ENCODE measurements around the gene MARVELD3. TPM values are rescaled to one million over a fixed set of nuclear protein-coding genes. Genes with fewer than 3 reads are reported as not detected.
A peak's percentile ranks its signal among the peaks of the same experiment; 100 is the strongest.
"Not testable (repeated sequence)": the region's sequence is repeated elsewhere in the genome, so short reads cannot be mapped to it uniquely, and the experiment has no call there.

Gene MARVELD3
- total RNA-seq, 2 donors from 2014 or later, result 11.4 to 20.0 TPM

DNA sequence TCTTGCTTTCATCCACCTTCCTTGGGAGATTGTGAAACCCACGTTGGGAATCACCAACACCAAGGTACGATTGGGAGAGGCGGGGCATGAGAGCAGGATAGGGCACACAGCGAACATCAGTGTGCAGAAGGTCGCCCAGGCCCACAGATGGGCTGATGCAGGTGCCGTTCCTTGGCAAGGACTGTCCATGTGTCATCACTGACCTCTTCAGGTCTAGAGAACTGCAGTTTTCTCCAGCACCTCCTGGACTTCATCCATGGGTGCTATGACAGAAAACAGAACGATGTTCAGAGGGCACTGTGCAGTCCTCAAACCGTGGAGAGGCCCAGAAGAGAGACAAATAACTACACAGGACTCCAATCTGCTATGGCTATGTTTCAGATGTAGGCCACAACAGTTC is 25.2 kb upstream of the MARVELD3 start:
- 79% methylated on average over 8 of the region's 8 CpGs for WGBS

DNA sequence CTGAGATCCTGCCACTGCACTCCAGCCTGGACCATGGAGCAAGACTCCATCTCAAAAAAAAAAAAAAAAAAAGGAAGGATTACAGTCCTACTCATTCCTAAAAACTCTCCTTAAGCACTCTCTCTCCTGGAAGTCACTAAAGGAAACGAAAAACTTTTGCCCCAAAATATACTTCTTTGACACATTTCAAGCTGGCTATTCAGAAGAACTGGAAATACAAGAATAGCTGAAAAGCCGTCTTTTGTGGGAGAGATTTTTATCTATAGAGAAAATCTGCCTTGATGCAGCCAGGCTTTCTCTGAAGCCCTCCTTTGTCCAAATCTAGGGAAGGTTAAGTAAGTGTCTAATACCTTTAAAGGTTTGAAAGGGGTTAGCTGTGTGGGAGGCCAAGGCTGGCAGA is 16.9 kb upstream of the MARVELD3 start:
- no peak overlapping the region for H3K27ac ChIP-seq
- 31% methylated on average over 2 of the region's 2 CpGs for WGBS
- no peaks in the 10 kb centered on the region for H3K27me3 ChIP-seq (replicated peaks; ENCODE audit: insufficient read depth)
- H3K36me3 ChIP-seq, result no peaks in the 10 kb centered on the region
- DNase-seq (ENCODE audit: low spot score), result no peak
- H3K4me1 ChIP-seq (replicated peaks), result no peaks in the 10 kb centered on the region
- no peaks in the 10 kb centered on the region for H3K9me3 ChIP-seq
- intact Hi-C loops (cut with DNase I), result no loop called here
- H3K4me3 ChIP-seq, result no peak overlapping the region
- TF ChIP-seq POLR2A (IDR thresholded peaks at IDR 0.05) (no peak), POLR2AphosphoS5 (IDR thresholded peaks at IDR 0.05) (no peak)
- TF ChIP-seq, protein P1, sequence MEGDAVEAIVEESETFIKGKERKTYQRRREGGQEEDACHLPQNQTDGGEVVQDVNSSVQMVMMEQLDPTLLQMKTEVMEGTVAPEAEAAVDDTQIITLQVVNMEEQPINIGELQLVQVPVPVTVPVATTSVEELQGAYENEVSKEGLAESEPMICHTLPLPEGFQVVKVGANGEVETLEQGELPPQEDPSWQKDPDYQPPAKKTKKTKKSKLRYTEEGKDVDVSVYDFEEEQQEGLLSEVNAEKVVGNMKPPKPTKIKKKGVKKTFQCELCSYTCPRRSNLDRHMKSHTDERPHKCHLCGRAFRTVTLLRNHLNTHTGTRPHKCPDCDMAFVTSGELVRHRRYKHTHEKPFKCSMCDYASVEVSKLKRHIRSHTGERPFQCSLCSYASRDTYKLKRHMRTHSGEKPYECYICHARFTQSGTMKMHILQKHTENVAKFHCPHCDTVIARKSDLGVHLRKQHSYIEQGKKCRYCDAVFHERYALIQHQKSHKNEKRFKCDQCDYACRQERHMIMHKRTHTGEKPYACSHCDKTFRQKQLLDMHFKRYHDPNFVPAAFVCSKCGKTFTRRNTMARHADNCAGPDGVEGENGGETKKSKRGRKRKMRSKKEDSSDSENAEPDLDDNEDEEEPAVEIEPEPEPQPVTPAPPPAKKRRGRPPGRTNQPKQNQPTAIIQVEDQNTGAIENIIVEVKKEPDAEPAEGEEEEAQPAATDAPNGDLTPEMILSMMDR (IDR thresholded peaks at IDR 0.05), result no peak

More for the DNA sequence above, 25.2 kb upstream of the MARVELD3 start:
- Histone ChIP-seq H3K27me3 (replicated peaks; ENCODE audit: insufficient read depth) (no peaks in the 10 kb centered on the region), H3K27ac (no peak overlapping the region), H3K4me1 (replicated peaks) (no peaks in the 10 kb centered on the region), H3K9me3 (no peaks in the 10 kb centered on the region), H3K36me3 (no peaks in the 10 kb centered on the region), H3K4me3 (no peak overlapping the region)
- TF ChIP-seq POLR2A (IDR thresholded peaks at IDR 0.05) (no peak), POLR2AphosphoS5 (IDR thresholded peaks at IDR 0.05) (no peak)
- TF ChIP-seq, protein P1 (IDR thresholded peaks at IDR 0.05), result no peak
- intact Hi-C loops (cut with DNase I), result no loop called here
- no peak for DNase-seq (ENCODE audit: low spot score)

DNA sequence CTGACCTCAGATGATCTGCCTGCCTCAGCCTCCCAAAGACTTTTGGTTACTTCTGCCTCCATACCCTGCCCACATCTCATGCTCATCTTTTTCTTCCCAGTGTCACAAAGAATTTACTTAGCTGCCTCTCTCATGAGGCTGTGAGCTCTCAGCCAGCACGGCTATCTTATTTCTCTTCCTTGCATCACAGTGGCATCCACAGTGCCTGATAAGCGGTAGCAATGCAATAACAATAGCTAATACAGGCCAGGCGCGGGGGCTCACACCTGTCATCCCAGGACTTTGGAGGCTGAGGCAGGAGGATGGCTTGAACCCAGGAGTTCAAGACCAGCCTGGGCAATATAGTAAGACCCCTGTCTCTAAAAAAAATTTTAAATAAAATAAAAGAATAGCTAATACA is 15.5 kb upstream of the MARVELD3 start:
- 85% methylated on average over 4 of the region's 4 CpGs for WGBS
- H3K27me3 ChIP-seq (replicated peaks; ENCODE audit: insufficient read depth), result no peaks in the 10 kb centered on the region
- no peak for DNase-seq (ENCODE audit: low spot score)
- H3K9me3 ChIP-seq, result no peaks in the 10 kb centered on the region
- no peak overlapping the region for H3K27ac ChIP-seq
- intact Hi-C loops (cut with DNase I), result no loop called here
- H3K4me1 ChIP-seq (replicated peaks), result no peaks in the 10 kb centered on the region
- H3K4me3 ChIP-seq, result no peak overlapping the region
- TF ChIP-seq, protein P1 (IDR thresholded peaks at IDR 0.05), result no peak
- TF ChIP-seq POLR2AphosphoS5 (IDR thresholded peaks at IDR 0.05) (no peak), POLR2A (IDR thresholded peaks at IDR 0.05) (no peak)
- no peaks in the 10 kb centered on the region for H3K36me3 ChIP-seq

DNA sequence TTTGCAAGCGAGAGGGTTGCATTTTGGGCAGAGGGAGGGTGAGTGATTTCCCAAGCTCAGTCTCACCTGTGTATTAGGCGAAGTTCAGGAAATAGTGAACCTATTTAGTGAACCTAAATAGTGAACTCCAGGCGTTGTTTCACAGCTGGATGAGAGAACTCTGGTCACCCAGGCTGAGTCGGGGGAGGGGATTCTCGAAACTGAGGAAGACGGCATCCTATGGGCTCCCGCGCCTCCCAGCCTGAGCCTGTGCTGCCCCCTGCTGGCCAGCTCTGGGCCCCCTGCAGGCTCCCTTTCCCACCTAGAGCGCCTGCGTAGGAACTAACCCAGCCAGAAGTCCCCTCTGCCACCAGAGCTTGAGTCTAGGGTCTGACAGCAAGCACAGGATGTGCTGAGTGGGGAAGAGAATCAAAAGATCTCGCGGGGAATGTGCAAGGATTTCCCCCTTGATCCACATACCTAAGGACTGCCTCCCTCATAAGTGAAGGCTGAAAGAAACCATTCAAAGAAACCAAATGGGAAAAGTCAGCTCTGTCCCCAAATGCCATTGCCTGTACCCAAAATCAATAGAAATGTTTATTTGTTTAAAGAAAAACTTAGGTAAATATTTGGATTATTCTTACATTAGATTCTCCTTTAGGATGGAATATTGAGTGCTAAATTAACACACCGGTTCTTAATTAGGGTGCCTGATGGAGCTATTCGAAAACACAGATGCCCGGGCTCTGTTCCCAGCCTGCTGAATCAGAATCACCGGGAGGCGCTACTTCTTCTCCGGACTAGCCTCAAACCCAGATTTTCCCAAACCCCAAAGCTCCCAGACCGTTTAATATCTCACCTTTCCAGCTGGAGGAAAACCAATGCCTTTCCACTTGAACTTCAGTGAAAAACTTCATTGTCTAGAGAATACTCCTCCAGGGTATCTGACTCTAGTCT is 14.8 kb upstream of the MARVELD3 start:
- H3K4me1 ChIP-seq (replicated peaks), result no peaks in the 10 kb centered on the region
- no peak overlapping the region for H3K27ac ChIP-seq
- H3K27me3 ChIP-seq (replicated peaks; ENCODE audit: insufficient read depth), result no peaks in the 10 kb centered on the region
- H3K4me3 ChIP-seq, result no peak overlapping the region
- intact Hi-C loops (cut with DNase I), result no loop called here
- WGBS, result 17% methylated on average over 19 of the region's 19 CpGs
- no peaks in the 10 kb centered on the region for H3K36me3 ChIP-seq
- peak; percentile 52 for DNase-seq (ENCODE audit: low spot score)
- TF ChIP-seq, protein P1 (IDR thresholded peaks at IDR 0.05), result peak; percentile 72 to 86 (median 81)
- TF ChIP-seq POLR2A (IDR thresholded peaks at IDR 0.05), result no peak
- no peak for TF ChIP-seq POLR2AphosphoS5 (IDR thresholded peaks at IDR 0.05)
- H3K9me3 ChIP-seq, result no peaks in the 10 kb centered on the region

DNA sequence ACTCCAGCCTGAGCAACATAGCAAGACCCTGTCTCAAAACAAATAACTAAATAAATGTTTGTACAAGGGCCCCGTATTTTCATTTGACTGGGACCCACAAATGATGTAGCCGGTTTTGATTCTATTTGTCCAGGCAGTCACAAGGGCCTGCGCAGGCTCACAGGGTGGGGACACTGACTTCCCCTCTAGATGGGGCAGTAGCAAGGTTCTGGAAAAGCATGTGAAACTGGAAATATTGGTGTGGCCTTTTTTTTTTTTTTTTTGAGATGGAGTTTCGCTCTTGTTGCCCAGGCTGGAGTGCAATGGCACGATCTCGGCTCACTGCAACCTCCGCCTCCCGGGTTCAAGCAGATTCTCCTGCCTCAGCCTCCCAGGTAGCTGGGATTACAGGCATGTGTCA is 11.0 kb upstream of the MARVELD3 start:
- H3K36me3 ChIP-seq; H3K4me1 ChIP-seq (replicated peaks); H3K4me3 ChIP-seq; intact Hi-C loops (cut with DNase I); H3K9me3 ChIP-seq; DNase-seq (ENCODE audit: low spot score); H3K27me3 ChIP-seq (replicated peaks; ENCODE audit: insufficient read depth); H3K27ac ChIP-seq: not testable (repeated sequence)
- WGBS, result 81% methylated on average over 8 of the region's 8 CpGs
